NCI-H446 (cell line): ENCODE results near the gene SLC45A1.
"Not testable (repeated sequence)": the region's sequence is repeated elsewhere in the genome, so short reads cannot be mapped to it uniquely, and the experiment has no call there.

Experiments
- DNase-seq, 2 experiments: peaks; one replicate each; lab custom pipeline; 2025; lab: John Stamatoyannopoulos, UW

The SLC45A1 gene

DNA sequence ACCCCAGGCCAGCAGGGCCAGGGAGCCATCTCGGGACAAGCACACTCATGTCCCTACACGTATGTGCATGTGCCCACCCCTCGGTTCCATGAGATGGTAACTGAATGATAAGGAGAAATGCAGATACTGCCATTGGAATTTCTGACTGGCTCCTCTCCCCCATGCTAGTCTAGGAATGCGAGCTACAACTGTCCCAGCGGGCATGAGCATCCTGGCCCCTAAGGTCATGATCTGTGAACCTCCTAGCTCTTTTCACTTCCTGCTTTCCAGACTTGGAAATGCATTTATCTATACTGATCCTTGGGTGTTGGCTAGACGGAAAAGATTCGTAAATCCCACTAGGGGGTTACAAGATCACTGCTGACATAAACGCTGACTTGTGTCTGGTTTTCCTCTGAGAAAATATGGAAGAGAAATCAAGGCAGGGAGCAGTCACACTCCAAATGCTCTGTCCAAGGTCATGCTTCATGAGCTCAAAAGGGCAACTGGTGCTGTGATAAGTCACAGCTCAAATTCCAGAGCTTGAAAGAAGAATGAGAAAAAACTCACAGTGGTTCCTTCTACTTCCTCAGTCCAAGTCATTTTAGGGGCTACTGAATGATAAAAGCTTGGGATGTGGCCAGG lies 49.8 kb downstream of the SLC45A1 start:
- DNase-seq, result no peak

DNA sequence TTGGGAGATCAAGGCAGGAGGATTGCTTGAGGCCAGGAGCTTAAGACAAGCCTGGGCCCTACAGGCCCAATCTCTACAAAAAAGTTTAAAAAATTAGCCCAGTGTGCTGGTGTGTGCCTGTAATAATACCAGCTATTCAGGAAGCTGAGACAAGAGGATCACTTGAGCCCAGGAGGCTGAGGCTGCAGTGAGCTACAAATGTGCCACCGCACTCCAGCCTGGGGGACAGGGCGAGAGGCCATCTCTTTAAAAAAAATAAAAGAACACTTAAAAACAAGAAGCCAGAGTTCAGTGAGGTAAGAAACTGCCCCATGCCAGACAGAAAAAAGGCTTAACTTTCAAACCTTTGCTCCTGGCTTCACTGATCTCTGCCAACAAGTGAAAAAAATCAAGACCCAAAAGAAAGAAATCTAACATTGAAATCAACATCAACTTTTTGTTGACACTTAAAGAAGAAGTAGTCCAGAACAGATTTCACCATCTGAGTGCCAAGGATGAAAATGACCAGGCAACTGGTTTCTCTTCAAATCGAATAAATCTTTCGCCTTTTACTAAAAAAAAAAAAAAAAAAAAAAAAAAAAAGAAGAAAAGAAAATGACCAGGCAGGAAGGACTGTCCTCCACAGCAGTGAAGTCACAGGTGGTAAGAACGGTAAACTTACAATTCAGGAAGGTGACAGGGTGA lies 51.2 kb downstream of the SLC45A1 start:
- no peak for DNase-seq

DNA sequence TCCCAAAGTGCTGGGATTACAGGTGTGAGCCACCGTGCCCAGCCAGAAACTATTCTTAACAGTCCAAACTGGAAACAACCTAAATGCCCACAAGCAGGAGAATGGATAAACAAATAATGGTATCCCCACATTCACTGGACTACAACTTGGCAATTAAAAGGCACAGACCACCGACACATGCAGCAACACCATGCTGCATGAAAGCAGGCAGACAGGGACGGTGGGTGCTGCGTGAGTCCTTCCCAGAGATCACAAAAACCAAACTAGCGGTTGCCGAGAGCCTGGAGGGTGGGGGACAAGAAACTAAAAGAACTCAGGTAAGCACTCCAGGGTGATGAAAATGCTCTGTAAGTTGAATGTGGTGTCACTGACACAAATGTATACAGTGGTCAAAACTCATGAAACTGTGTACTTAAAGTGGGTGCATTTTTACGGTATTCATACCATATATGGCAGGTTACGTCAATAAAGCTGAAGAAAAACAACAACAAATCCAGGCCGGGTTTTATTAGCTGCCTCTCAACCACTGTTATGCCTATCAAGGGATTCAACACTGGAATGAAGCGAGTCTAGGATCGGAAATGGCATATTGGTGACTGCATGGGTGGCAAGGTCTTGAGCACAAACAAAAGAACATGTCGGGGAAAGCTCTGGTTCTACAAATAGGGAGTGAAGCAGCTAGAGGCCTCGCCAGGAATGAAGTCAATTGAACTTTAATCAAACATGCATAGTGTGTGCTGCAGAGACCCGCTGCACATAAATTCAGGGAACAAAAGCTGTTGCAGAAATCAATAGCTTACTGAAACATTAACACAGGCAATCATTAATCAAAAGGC lies 52.4 kb downstream of the SLC45A1 start:
- DNase-seq, result peak; percentile 38 to 47

DNA sequence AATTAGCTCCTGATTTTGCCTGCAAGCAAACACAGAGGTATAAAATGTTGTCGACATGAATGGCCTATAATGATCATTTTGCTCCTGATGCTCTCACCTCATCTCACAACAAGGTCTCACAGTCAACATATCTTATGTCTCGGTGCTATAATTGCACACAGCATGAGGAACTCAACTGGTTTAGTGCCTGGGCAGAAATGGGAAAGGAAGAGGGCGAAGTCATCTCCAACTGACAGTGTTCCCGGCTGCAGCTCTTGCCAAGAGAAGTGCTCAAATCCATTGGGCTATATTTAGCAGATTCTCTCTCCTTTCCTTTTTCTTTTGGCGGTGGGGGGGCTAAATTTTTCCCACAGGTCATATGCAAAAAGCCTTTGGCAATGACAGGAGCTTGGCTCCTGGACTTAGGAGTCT lies 53.0 kb downstream of the SLC45A1 start:
- peak; percentile 25 to 59 for DNase-seq

DNA sequence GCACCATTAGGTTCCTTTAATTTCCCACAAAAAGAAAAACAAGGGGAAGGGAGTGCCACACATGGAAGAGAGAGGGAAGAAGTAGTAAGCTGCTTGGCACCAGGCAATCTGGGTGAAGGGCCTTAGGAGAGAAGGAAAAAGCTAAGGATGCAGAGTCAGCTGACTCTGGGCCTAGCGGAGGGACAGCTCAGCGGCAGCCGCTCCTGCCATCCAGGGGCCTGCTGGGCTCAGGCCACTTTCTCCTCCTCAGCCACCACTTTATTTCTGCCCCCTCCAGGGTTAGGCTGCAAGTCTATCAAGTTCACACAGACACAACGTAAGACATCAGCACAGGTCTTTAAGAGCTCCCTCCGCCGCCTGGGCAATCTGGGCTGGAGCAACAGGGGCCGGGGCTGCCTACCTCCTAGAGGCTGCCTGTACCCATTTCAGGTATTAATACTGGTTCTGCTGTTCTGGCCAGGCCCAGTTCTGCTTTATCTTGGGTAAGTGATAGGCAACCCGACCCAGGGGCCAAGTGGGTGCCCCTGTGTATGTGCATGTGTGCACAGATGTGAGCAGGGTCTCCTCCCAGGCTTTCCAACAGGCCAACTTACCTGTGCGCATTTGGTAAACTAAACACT lies 53.6 kb downstream of the SLC45A1 start:
- no peak for DNase-seq

DNA sequence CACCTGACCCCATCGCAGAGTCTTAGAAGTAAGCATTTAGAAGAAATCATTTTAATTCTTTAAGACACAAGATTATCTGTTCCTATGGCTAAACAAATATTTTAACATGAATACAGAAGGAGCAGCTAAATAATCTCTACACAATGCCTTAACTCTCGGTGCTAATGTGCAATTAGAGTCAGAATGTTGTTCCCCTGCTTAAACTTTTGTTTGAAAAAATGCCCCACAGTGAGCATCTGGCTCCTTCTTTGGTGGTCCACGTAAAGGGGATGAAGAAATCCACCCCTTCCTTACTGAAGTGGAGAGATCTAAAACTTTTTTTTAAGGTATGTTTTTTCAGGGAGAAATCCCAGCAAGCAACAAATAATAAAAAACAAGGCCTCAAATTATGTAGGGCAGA lies 55.2 kb downstream of the SLC45A1 start:
- no peak for DNase-seq

DNA sequence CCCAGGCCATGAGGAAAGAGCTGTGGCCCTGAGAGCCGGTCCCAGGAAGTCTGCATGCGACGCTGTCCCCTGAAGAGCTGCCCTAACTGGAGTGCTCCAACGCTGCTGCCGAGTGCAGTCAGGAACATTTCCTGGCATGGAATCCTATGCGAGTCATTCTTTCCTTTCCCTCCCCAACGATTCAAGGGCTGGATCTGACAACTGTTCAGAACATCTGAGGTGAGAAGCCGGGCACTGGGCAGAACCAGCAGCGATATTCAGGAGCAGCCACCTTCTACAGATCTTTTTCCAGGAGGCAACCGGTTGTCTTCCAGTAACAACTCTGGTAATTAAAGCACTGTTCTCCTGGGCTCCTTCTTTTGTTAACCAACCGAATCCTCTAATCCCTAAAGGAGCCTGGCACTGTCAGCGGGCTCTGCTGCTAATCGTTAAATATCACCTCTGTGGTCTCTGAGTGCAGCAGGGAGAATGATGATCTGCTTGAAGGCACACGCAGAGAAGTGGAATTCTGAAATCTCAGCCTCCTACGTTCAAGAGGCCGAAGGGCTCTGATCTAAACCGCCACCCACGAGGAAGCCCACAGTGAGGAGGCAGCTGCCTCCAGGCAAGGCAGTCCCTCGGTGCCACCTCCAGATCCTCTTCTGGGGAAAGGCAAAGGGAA lies 55.8 kb downstream of the SLC45A1 start:
- DNase-seq, result peak in 1 of 2 experiments; percentile 45

DNA sequence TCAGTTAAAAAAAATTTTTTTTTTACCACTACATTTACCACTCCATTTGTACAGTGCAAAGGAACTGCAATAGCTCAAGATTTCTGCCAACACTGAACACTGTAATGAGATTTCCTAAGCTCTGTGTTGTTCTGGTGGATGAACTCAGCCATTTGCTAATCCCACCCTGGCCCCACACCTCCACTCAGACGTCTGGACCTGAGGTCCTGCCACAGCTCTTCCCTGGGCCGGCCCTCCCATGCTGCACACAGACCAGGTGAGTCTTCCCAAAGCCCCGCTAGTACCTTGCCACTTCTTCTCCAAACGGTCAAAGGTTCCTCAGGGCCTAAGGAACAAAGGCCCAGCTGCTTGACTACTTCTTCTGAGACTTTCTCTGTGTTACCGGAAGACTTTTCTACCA lies 56.4 kb downstream of the SLC45A1 start:
- DNase-seq, result no peak

DNA sequence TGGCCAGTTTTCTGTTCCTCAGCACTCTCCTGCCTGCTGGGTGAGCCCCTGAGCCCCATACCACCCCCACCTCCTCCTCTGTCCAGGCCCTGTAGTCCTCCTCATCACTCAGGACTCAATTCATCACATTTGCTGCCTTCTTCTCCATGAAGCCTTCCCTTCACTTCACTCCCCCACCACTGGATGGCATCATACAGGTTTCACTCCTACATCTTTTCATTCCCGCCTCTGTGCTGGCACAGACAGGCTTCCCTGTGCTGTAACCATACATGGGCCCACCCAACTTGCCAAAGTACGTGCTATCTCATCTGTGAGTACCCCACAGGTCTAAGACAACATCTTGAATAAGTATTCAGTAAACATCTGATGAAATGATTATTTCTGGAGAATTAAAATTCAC lies 56.9 kb downstream of the SLC45A1 start:
- DNase-seq, result peak in 1 of 2 experiments; percentile 36

DNA sequence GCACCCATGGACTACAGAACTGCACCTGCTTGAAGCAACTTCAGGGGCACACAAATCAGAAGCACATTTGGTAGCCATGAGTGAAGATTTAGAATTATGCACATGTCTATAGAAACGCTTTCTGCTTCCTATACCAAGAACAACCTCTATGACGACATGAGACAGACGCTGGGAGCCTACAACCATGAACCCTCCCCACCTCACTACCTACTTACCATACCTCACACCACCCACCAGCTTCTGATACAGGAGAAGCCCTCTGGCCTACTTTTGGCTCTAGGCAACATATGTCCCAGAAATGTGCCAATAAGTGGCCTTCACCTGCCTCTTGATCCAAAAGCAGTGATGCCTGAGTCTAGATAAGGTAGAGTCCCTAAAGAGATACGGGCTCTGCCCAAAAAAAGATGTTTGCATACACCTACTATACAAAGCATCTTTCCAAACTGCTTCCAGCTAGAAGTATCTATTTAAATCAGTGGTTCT lies 58.5 kb downstream of the SLC45A1 start:
- DNase-seq, result no peak

DNA sequence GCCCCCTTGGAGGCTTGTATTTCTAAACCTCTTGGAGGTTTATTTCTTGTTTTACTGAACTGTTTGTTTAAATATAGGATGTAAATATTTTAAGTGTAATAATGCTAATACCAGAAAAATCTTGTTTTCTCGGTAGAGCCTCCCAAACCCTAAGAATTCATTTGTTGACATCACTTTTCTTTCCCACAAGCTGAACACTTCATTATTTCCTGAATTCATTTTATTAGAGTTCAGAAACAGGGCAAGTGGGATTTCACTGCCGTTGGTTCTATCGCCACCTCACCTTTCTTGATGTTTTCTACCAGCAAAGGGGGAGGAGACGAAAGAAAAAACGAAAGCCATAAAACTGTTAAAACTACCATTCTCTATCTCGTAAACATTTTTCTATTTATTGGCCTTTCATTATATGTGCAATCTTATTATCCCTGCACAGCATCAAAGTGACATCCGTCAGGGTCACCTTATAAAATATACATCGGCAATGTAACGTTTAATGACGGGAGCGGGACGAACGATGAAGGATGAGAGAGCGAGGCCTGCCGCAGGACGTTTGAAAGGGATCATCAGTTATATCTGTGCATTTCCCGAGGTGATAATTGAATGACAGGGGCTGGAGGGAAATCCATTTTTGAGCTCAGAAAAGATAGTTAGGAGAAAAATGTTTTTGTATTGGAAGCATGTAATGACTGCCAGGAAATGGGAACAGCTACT lies 59.5 kb downstream of the SLC45A1 start:
- DNase-seq, result no peak

DNA sequence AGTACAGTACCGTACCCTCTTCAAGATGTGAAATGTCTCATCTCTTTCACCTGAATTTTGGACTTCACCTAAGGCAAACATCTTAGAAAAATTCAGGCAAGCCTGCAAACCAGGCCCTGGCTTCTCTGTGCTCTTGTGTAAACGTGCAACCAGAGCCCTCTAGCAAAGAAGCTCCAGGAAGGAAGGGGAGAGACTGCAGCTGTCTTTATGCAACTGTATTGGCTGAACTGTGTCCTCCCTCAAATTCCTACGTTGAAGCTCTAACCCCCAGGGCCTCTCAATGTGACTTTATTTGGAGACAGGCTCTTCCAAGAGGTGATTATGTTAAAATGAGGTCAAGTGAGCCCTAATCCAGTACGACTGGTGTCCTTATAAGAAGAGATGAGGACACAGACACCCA lies 60.3 kb downstream of the SLC45A1 start:
- DNase-seq, result no peak

DNA sequence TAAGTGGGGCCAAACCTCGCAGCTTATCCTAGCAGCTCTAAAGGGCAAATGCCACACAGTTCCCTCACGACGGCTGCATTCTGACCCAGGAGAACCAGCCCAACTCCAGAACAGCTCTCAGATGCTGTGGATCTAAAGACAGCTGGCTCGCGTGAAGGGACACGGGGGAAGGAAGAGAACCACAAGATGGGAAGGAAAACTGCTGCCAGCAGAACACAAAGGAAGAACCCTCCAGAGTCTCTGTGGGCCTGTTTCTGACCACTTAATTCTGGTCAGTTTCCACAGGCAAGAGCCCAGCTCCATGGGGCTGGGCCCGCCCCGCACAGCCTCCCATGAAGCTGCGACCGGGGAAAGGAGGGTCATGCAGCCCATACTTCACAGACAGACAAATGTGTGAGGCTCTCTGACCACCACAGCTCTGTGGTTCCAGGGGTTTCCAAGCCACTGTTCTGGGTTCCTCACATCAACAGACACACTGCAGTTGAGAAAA lies 61.1 kb downstream of the SLC45A1 start:
- DNase-seq, result no peak

DNA sequence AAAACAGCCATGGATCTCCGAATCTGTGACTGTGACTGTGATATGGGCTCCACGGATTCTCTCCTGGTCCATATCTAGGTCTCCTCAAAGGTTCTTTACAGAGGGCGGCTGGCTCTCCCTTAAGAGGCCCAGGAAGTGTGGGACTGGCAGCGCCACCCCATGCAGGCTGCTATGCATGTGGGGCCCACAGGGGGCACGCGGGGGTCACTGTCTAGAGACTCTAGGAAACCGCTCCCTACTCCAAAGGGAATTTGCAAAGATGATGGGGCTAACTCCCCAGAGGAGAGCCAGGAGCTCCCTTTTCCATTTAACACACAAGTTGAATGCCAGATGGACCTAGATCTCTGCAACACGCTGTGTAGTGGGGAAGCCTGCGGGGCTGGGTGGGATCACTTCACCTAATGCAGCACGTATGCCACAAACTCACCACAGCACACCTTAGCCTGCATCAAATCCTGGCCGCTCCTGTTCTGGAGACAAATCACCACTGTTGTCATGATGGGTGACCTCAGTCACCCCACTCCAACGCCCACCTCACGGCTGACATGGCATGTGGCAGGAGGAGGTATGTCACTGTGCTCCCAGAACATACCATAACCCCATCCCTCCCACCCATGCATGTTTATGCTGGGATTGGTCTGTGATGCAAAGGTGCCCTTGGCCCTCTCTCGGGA lies 61.7 kb downstream of the SLC45A1 start:
- DNase-seq, result no peak

DNA sequence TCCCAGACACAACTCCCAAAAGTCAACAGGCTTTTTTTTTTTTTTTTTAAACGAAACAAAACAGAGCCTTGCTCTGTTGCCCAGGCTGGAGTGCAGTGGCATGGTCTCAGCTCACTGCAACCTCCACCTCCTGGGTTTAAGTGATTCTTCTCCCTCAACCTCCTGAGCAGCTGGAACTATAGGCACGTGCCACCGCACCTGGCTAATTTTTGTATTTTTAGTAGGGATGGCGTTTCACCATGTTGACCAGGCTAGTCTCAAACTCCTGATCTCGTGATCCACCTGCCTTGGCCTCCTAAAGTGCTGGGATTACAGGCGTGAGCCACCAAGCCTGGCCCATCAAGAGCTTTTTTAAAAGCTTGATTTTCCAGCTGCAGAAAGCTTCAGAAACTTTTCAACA lies 62.4 kb downstream of the SLC45A1 start:
- not testable (repeated sequence) for DNase-seq

DNA sequence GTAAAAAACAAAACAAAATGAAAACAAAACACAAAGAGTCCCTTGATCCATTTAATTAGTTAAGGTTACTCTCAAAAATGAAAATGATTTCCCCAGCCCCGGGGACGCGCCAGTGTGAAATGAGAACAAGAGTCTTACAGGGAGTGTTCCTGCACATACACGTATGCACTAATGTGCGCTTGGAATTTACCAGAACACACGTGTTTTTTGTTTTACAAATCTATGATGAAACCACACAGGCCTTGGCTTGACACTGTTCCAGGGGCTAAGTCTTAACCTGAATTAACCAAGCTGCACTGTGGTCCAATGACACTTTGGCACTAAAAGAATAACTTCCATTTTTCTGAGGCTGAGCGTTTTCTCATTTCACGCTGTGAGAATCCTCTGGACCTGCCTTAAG lies 63.7 kb downstream of the SLC45A1 start:
- DNase-seq, result no peak

DNA sequence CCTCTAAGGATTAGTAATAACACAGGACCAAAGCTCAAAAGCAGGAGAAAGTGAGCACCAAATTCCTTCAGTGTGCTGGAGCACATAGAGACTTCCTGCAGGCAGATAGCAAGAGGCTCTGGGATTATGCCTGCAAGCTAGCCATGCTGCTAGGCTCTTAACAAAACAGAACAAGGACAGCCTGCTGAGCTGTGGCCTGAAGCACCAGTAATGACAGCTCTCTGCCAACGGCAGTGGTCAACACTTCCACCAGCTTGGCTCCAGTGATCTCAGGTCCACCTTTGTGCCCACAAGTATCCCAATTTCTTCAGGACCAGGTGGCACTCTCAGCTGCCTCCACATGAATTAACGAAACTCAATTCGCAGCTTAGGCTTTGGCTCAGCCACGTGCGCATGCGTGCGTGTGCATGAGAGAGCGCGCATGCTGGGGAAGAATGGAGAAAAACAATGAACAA lies 64.2 kb downstream of the SLC45A1 start:
- DNase-seq, result no peak

DNA sequence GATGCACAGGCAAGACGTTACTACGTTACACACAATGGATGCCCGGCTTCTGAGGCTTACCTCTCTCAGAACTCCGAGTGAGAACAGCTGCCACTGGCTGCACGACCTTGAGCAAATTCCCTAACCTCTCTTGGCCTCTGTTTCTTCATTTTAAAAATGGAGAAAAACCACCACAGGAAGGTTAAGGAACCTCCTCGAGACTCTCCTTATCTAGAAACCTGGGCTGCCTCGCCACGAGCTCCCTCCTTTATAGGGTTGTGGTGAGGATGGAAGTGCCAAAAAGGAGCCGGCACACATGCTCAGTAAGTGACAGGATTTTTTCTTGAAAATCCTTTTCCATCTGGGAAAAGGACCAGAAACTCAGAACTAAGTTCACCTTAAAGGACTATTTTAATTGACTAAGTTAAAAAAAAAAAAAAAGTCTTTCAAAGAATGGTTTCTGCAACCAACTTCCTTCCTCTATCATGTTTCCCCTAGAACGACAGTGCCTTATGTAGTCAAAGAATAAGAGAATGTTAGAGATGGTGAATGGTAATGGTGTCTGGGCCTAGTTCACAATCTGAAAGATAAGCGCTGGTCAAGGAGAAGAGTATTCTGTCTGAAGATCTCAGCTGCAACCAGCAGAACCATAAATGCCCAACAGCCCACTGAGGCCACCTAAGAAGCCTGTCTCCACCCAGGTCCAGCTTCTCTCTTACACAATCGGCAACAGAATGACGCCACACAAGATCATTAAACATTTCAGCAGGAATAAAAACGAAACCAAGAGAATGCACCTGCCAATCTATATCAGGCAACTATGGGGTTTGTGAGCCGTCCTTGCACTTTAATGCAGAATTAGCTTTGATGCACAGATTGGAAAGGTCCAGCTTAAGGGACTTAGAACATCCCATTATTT lies 64.9 kb downstream of the SLC45A1 start:
- DNase-seq, result no peak

DNA sequence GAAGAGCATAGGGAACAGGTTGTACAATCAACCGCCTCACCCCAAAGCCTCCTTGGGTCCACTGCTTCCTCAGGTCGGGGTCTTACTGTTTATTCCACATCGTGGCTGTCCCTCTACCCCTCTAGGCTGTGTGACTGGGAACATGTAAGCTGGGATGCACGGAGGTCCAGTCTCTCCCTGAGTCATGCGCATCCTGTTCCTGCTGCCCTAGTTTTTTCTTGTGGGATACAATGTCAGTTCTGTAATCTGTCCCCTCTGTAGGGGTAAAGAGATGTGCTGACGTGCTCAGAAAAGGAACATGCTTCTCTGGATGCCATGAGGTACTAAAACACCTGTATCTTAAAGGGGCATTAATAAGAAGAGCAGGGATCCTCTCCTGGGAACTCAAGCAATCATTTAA lies 66.2 kb downstream of the SLC45A1 start:
- DNase-seq, result no peak
